AG10803 (cell line): Measurements from ENCODE around the gene ZFYVE26.
A peak's percentile ranks its signal among the peaks of the same experiment; 100 is the strongest.
"Not testable (repeated sequence)": the region's sequence is repeated elsewhere in the genome, so short reads cannot be mapped to it uniquely, and the experiment has no call there.

ENCODE experiments used
- DNase-seq: peaks from one replicate; pipeline ENCODE4 v3.0.0; 2010; ENCODE audit warnings: low read depth
- H3K4me3 ChIP-seq: 2 replicates; pipeline ENCODE4 v1.5.1; 2011; ENCODE audit warnings: mild to moderate bottlenecking, low read length, control low read depth
- TF ChIP-seq, protein P1 (sequence below): conservative IDR thresholded peaks from 2 replicates; pipeline ENCODE4 v1.5.1; 2011; ENCODE audit warnings: mild to moderate bottlenecking, low read length, control low read depth, inconsistent platforms

ZFYVE26 gene

DNA sequence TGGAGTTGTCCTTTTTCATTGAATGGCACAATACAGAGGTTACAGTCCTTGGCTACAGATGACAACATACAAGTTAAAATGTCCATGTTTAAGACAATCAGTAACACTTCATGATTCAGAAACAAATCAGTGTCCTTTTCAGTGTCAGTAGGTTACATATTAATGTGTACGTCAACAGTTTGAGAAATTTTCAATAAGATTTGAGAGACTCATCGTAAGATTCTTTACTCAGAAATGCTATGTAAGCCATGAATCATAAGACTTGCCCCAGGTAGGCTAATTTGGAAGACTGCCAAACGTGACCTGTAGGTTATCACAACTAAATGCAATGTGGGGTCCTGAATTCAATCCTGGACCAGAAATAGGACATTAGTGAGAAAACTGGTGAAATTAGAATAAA, 111.2 kb downstream of the ZFYVE26 start:
- H3K4me3 ChIP-seq = no peak overlapping the region
- TF ChIP-seq, protein P1, sequence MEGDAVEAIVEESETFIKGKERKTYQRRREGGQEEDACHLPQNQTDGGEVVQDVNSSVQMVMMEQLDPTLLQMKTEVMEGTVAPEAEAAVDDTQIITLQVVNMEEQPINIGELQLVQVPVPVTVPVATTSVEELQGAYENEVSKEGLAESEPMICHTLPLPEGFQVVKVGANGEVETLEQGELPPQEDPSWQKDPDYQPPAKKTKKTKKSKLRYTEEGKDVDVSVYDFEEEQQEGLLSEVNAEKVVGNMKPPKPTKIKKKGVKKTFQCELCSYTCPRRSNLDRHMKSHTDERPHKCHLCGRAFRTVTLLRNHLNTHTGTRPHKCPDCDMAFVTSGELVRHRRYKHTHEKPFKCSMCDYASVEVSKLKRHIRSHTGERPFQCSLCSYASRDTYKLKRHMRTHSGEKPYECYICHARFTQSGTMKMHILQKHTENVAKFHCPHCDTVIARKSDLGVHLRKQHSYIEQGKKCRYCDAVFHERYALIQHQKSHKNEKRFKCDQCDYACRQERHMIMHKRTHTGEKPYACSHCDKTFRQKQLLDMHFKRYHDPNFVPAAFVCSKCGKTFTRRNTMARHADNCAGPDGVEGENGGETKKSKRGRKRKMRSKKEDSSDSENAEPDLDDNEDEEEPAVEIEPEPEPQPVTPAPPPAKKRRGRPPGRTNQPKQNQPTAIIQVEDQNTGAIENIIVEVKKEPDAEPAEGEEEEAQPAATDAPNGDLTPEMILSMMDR = no peak
- no peak for DNase-seq

DNA sequence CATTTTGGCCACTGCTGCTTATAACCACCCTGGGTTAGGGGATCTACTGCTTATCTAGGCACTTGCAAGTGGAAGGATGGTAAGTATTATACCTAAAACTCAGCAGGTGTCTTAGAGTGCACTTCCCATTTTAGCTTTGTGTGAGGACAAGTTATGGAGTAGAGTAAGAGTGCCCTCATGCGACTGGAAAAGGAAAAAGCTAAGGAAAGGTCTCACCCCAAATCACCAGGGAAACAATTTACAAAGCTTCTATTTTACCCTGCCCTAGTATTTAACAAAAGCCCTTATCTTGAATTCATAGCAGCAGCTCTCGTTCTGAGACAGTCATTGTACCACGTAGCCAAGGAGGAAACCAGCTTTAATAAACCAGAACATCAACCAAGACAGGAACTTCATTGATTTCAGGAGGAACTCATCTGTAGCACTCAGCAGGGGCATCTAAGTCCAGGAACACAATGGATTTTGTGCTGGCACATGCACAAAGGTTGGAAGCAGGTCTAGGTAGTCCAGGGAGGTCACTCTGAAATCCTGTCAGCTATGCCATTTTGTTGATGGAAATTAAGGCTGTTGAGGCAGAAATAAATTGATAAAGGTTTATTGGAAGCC, 111.8 kb downstream of the ZFYVE26 start:
- DNase-seq = peak; percentile 50
- TF ChIP-seq, protein P1 = peak; percentile 85
- no peak overlapping the region for H3K4me3 ChIP-seq

DNA sequence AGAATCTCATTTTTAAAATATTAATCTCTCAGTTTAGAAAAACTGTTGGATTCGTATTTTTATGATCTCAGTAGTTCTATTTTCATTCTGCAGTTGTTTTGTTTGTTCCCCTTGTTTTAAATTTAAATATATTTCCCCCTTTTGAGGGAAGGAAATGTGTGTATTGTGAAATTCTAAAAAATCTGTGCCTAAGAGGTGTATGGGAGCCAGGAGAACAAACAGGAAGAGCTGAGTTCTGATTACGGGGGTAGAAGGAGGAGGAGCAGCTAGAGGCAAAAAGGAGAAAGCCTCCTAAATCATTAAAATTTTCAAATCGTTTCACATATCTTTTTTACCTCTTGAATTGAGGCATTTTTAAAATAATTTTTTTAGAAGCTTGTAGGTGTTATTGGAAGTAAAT, 112.4 kb downstream of the ZFYVE26 start:
- TF ChIP-seq, protein P1 = no peak
- DNase-seq = no peak
- H3K4me3 ChIP-seq = no peak overlapping the region

DNA sequence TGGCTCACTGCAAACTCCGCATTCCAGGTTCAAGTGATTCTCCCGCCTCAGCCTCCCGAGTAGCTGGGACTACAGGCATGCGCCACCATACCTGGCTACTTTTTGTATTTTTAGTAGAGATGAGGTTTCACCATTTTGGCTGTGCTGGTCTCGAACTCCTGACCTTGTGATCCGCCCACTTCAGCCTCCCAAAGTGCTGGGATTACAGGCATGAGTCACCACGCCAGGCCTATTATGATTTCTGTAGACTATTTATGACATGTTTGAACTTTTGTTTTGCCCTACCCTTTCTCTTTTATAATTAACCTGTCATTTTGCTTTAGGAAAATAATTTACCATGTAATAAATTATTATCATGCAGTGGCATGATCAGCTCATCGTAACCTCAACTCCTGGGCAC, 114.9 kb downstream of the ZFYVE26 start, which contains the start of gene RDH12:
Gene RDH12, plus strand, starts transcription at position 395 of the 400 bp plus-strand sequence. CDS start 20,757 bp downstream, outside the sequence.
- not testable (repeated sequence) for DNase-seq, H3K4me3 ChIP-seq

DNA sequence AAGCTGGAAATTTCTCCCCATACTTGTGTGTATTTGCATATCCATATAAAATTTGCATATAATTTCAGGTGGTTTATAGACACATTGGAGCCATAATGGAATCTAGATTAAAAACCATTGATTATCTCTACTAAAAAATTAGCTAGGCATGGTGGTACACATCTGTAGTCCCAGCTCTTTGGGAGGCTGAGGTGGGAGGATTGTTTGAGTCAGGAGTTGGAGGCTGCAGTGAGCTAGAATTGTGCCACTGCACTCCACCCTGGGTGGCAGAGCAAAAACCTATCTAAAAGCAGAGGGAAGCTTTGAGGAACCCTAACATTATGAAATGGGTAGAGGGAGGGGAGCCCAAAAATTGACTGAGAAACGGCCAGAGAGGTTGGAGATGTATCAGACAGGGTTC, 118.2 kb downstream of the ZFYVE26 start:
- TF ChIP-seq, protein P1 = no peak
- no peak overlapping the region for H3K4me3 ChIP-seq
- no peak for DNase-seq

DNA sequence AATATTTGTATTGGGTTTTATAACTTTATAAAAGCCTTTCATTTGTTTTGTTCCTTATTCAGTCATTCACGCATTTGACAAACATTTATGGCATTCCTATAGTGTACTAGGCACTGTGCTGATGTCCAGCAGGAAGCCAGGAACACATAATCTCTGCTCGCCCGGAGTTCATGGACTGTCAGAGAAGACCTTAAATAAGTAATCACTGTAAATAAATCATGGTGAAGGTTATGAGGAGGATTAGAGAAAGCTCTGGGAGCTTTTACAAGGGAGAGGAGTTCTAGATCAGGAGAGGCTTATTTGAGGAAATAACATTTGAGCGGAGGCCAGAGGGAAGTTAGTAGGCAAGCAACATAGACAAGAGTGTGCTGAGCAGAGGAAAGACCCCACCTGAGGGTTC, 119.4 kb downstream of the ZFYVE26 start:
- no peak overlapping the region for H3K4me3 ChIP-seq
- TF ChIP-seq, protein P1 = no peak
- DNase-seq = no peak
